BE2C (cell line): ENCODE measurements around the gene CAPN11.

Experiments used
- DNase-seq: peaks from one replicate; pipeline ENCODE4 v3.0.0-alpha.2; 2020
- H3K27me3 ChIP-seq: fragments of 250-450 bp; sonication (Bioruptor Pico); 2 replicates; pipeline ENCODE4 v1.5.1; 2020; ENCODE audit warnings: mild to moderate bottlenecking
- H3K36me3 ChIP-seq: fragments of 250-450 bp; sonication (Bioruptor Pico); 2 replicates; pipeline ENCODE4 v1.5.1; 2020; ENCODE audit warnings: mild to moderate bottlenecking
- H3K4me1 ChIP-seq: fragments of 250-450 bp; sonication (Bioruptor Pico); 2 replicates; pipeline ENCODE4 v1.5.1; 2020
- H3K4me3 ChIP-seq: 2 replicates; pipeline ENCODE4 v1.5.1; 2011; ENCODE audit warnings: low read depth, low read length
- H3K9me3 ChIP-seq: fragments of 250-450 bp; sonication (Bioruptor Pico); 2 replicates; pipeline ENCODE4 v1.5.1; 2020
- TF ChIP-seq, protein P1 (sequence below): IDR thresholded peaks from 2 replicates; pipeline ENCODE4 v1.5.1; 2012; ENCODE audit warnings: mild to moderate bottlenecking, low read depth, low read length

CAPN11 gene

GRCh38 chr6:44133981-44134711 lies 24.5 kb upstream of the CAPN11 start:
- Histone ChIP-seq H3K36me3 (no peaks in the 10 kb centered on the region), H3K9me3 (no peaks in the 10 kb centered on the region), H3K27me3 (no peaks in the 10 kb centered on the region), H3K4me1 (peaks cover 13% of the 10 kb centered on the region), H3K4me3 (no peak overlapping the region)
- DNase-seq = no peak
- TF ChIP-seq, protein P1, sequence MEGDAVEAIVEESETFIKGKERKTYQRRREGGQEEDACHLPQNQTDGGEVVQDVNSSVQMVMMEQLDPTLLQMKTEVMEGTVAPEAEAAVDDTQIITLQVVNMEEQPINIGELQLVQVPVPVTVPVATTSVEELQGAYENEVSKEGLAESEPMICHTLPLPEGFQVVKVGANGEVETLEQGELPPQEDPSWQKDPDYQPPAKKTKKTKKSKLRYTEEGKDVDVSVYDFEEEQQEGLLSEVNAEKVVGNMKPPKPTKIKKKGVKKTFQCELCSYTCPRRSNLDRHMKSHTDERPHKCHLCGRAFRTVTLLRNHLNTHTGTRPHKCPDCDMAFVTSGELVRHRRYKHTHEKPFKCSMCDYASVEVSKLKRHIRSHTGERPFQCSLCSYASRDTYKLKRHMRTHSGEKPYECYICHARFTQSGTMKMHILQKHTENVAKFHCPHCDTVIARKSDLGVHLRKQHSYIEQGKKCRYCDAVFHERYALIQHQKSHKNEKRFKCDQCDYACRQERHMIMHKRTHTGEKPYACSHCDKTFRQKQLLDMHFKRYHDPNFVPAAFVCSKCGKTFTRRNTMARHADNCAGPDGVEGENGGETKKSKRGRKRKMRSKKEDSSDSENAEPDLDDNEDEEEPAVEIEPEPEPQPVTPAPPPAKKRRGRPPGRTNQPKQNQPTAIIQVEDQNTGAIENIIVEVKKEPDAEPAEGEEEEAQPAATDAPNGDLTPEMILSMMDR = no peak

- Histone ChIP-seq H3K27me3 (no peaks in the 10 kb centered on the region), H3K4me1 (peaks cover 13% of the 10 kb centered on the region), H3K4me3 (no peak overlapping the region), H3K36me3 (no peaks in the 10 kb centered on the region), H3K9me3 (no peaks in the 10 kb centered on the region)
- TF ChIP-seq, protein P1 = no peak
- no peak for DNase-seq
Observed at GRCh38 chr6:44135173-44135758, 23.4 kb upstream of the CAPN11 start.

DNA sequence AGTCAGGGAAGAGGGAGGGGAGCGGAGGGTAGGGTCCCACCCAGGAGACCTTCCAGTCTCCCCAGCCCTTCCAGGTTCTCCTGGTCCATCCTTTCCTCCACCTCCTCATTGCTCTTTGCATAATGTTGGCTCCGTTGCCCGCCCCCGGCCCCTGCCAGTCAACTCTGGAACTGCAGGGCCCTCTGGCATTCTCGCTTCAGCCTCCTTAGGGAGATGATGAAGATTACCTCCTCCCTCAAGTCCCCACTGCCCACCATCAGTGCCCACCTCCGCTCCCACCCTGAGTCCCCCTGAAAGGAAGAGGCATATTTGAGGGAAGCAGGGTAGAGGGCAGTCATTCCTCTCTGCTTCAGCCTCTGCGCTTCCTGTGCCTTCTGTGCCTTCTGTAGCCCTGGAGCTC lies 22.7 kb upstream of the CAPN11 start:
- TF ChIP-seq, protein P1 = no peak; the same call in 1 of the 2 replicates
- H3K36me3 ChIP-seq = no peaks in the 10 kb centered on the region
- no peak overlapping the region for H3K4me3 ChIP-seq
- peaks cover 13% of the 10 kb centered on the region for H3K4me1 ChIP-seq
- no peaks in the 10 kb centered on the region for H3K27me3 ChIP-seq
- no peaks in the 10 kb centered on the region for H3K9me3 ChIP-seq
- DNase-seq = no peak

GRCh38 chr6:44138717-44139350 lies 19.8 kb upstream of the CAPN11 start:
- no peaks in the 10 kb centered on the region for H3K9me3 ChIP-seq
- TF ChIP-seq, protein P1 = no peak
- H3K27me3 ChIP-seq = no peaks in the 10 kb centered on the region
- H3K4me3 ChIP-seq = no peak overlapping the region
- DNase-seq = no peak
- no peaks in the 10 kb centered on the region for H3K36me3 ChIP-seq
- peaks cover 5% of the 10 kb centered on the region for H3K4me1 ChIP-seq

DNA sequence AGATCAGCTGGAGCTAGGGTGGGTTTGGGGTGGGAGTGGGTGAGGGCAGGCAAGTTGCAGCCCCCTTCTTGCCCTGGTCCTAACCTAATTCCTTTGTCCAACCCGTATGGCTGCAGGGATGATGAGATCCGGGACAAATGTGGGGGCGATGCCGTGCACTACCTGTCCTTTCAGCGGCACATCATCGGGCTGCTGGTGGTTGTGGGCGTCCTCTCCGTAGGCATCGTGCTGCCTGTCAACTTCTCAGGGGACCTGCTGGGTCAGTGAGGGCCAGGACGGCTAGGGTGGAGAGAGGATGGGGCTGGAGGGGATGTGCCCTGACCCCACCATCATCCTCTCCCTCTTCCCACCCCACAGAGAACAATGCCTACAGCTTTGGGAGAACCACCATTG lies 19.3 kb upstream of the CAPN11 start:
- no peak for DNase-seq
- no peak overlapping the region for H3K4me3 ChIP-seq
- no peaks in the 10 kb centered on the region for H3K27me3 ChIP-seq
- no peaks in the 10 kb centered on the region for H3K9me3 ChIP-seq
- no peaks in the 10 kb centered on the region for H3K36me3 ChIP-seq
- H3K4me1 ChIP-seq = no peaks in the 10 kb centered on the region
- TF ChIP-seq, protein P1 = no peak

DNA sequence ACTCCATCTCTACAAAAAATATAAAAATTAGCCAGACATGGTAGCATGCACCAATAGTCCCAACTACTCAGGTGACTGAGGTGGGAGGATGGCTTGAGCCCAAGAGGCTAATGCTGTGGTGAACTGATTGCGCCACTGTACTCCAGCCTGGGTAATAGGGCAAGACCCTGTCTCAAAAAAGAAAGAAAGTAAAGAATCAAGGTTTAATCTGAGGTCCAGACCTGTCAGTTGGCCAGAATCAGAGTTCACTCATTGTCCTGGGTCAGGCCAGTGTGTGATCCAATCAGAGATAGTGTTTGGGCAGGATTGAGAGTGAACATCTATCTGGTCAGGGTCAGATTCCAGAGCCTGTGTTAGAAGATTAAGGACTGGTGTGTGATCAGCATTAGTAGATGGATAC lies 15.8 kb upstream of the CAPN11 start:
- Histone ChIP-seq H3K4me1 (no peaks in the 10 kb centered on the region), H3K27me3 (no peaks in the 10 kb centered on the region), H3K36me3 (no peaks in the 10 kb centered on the region; the same call in 1 of the 2 replicates), H3K9me3 (no peaks in the 10 kb centered on the region), H3K4me3 (no peak overlapping the region)
- no peak for DNase-seq
- TF ChIP-seq, protein P1 = no peak
